GM21529 (cell line): ENCODE results near the gene LRRC4B.
"Not testable (repeated sequence)": the region's sequence is repeated elsewhere in the genome, so short reads cannot be mapped to it uniquely, and the experiment has no call there.

ENCODE experiments used
- ATAC-seq: cut with Tn5 transposase; IDR thresholded peaks from one replicate; pipeline ENCODE4 v1.9.1; 2021; ENCODE audit not compliant: unreplicated experiment

Gene LRRC4B

GRCh38 chr19:50567882-50568727, at the start of gene LRRC4B:
Gene LRRC4B (minus strand): TSS chr19:50568435. CDS start chr19:50548838, 19,597 bp downstream.
- no peak for ATAC-seq

GRCh38 chr19:50612504-50613404, 44.5 kb upstream of the LRRC4B start:
- ATAC-seq = not testable (repeated sequence)

GRCh38 chr19:50607874-50608785, 39.9 kb upstream of the LRRC4B start:
- no peak for ATAC-seq

- no peak for ATAC-seq
Measured at GRCh38 chr19:50607388-50607787, 39.2 kb upstream of the LRRC4B start.

GRCh38 chr19:50606059-50606836, 38.0 kb upstream of the LRRC4B start:
- not testable (repeated sequence) for ATAC-seq

GRCh38 chr19:50604264-50605073, 36.2 kb upstream of the LRRC4B start:
- not testable (repeated sequence) for ATAC-seq

GRCh38 chr19:50602935-50603334, 34.7 kb upstream of the LRRC4B start:
- ATAC-seq = no peak

GRCh38 chr19:50602496-50602895, 34.3 kb upstream of the LRRC4B start:
- no peak for ATAC-seq

GRCh38 chr19:50602089-50602422, 33.8 kb upstream of the LRRC4B start:
- no peak for ATAC-seq

- ATAC-seq = no peak
Measured at GRCh38 chr19:50601407-50602088, 33.3 kb upstream of the LRRC4B start.

GRCh38 chr19:50599427-50599826, 31.2 kb upstream of the LRRC4B start:
- ATAC-seq = no peak

- ATAC-seq = no peak
Measured at GRCh38 chr19:50590191-50590590, 22.0 kb upstream of the LRRC4B start.

GRCh38 chr19:50581795-50582660, 13.8 kb upstream of the LRRC4B start:
- not testable (repeated sequence) for ATAC-seq

- ATAC-seq = no peak
Measured at GRCh38 chr19:50580970-50581634, 12.9 kb upstream of the LRRC4B start.

GRCh38 chr19:50580240-50580639, 12.0 kb upstream of the LRRC4B start:
- no peak for ATAC-seq

- not testable (repeated sequence) for ATAC-seq
Measured at GRCh38 chr19:50576769-50577168, 8.5 kb upstream of the LRRC4B start.
